ENCODE measurements around the gene STAT3.
A peak's percentile ranks its signal among the peaks of the same experiment; 100 is the strongest.
"Not testable (repeated sequence)": the region's sequence is repeated elsewhere in the genome, so short reads cannot be mapped to it uniquely, and the experiment has no call there.

Gene STAT3

GRCh38 chr17:42312285-42313130 lies 75.7 kb downstream of the STAT3 start:
- peak; percentile 98 for DNase-seq

GRCh38 chr17:42312035-42312284 lies 76.3 kb downstream of the STAT3 start:
- DNase-seq = no peak

- DNase-seq = peak; percentile 97
Measured at GRCh38 chr17:42311240-42312034, 76.8 kb downstream of the STAT3 start.

- no peak for DNase-seq
Measured at GRCh38 chr17:42310787-42311215, 77.4 kb downstream of the STAT3 start.

GRCh38 chr17:42309986-42310786 lies 78.1 kb downstream of the STAT3 start:
- DNase-seq = no peak

- DNase-seq = no peak
Measured at GRCh38 chr17:42309142-42309541, 79.1 kb downstream of the STAT3 start.

GRCh38 chr17:42308446-42308845 lies 79.8 kb downstream of the STAT3 start:
- DNase-seq = peak; percentile 53

- DNase-seq = no peak
Measured at GRCh38 chr17:42307362-42307927, 80.8 kb downstream of the STAT3 start.

GRCh38 chr17:42306385-42306667 lies 81.9 kb downstream of the STAT3 start:
- DNase-seq = no peak

GRCh38 chr17:42305543-42306384 lies 82.5 kb downstream of the STAT3 start:
- DNase-seq = no peak

GRCh38 chr17:42305031-42305330 lies 83.3 kb downstream of the STAT3 start:
- not testable (repeated sequence) for DNase-seq

- no peak for DNase-seq
Measured at GRCh38 chr17:42304187-42305030, 83.8 kb downstream of the STAT3 start.

GRCh38 chr17:42303694-42304093 lies 84.5 kb downstream of the STAT3 start:
- DNase-seq = no peak

GRCh38 chr17:42301022-42301421 lies 87.2 kb downstream of the STAT3 start:
- no peak for DNase-seq

GRCh38 chr17:42299913-42300312 lies 88.3 kb downstream of the STAT3 start:
- DNase-seq = not testable (repeated sequence)

GRCh38 chr17:42299361-42299760 lies 88.9 kb downstream of the STAT3 start:
- not testable (repeated sequence) for DNase-seq

GRCh38 chr17:42297775-42298174 lies 90.5 kb downstream of the STAT3 start:
- DNase-seq = not testable (repeated sequence)

GRCh38 chr17:42296012-42296411 lies 92.2 kb downstream of the STAT3 start:
- no peak for DNase-seq

GRCh38 chr17:42294469-42295398 lies 93.5 kb downstream of the STAT3 start:
- no peak for DNase-seq

- DNase-seq = no peak
Measured at GRCh38 chr17:42291129-42291528, 97.1 kb downstream of the STAT3 start.

Measured in hematopoietic multipotent progenitor cell treated with erythropoietin and hydrocortisone succinate and interleukin-3 and kit ligand, for 4 days (in vitro differentiated cells).